Kidney glomerular epithelial cell (primary cell): Measurements from ENCODE around the gene TRH.
"Not testable (repeated sequence)": the region's sequence is repeated elsewhere in the genome, so short reads cannot be mapped to it uniquely, and the experiment has no call there.

ENCODE experiments used
- DNase-seq: peaks from one replicate; lab custom pipeline; 2025; lab: John Stamatoyannopoulos, UW

The TRH gene

GRCh38 chr3:129965937-129966336, 8.6 kb upstream of the TRH start:
- no peak for DNase-seq

GRCh38 chr3:129966876-129967275, 7.6 kb upstream of the TRH start:
- DNase-seq = no peak

GRCh38 chr3:129967761-129968160, 6.8 kb upstream of the TRH start:
- DNase-seq = no peak

GRCh38 chr3:129971351-129972052, 3.0 kb upstream of the TRH start:
- DNase-seq = no peak

GRCh38 chr3:129972301-129972700, 2.2 kb upstream of the TRH start:
- no peak for DNase-seq

- DNase-seq = no peak
Measured at GRCh38 chr3:129973853-129974563, 512 bp upstream of the TRH start.

GRCh38 chr3:129974833-129975704, 549 bp downstream of the TRH start:
- no peak for DNase-seq

- DNase-seq = no peak
Measured at GRCh38 chr3:129975705-129976048, 1.2 kb downstream of the TRH start.

- no peak for DNase-seq
Measured at GRCh38 chr3:129976286-129976685, 1.8 kb downstream of the TRH start.

- no peak for DNase-seq
Measured at GRCh38 chr3:129978123-129978522, 3.6 kb downstream of the TRH start.

GRCh38 chr3:129979905-129980304, 5.4 kb downstream of the TRH start:
- DNase-seq = no peak

GRCh38 chr3:129983561-129983960, 9.0 kb downstream of the TRH start:
- no peak for DNase-seq

GRCh38 chr3:129984125-129984524, 9.6 kb downstream of the TRH start:
- DNase-seq = no peak

- no peak for DNase-seq
Measured at GRCh38 chr3:129985113-129985512, 10.6 kb downstream of the TRH start.

- DNase-seq = no peak
Measured at GRCh38 chr3:129988429-129988828, 13.9 kb downstream of the TRH start.

- no peak for DNase-seq
Measured at GRCh38 chr3:129989414-129989813, 14.9 kb downstream of the TRH start.

GRCh38 chr3:129992781-129993180, 18.3 kb downstream of the TRH start:
- DNase-seq = no peak

GRCh38 chr3:129994883-129995559, 20.5 kb downstream of the TRH start:
- DNase-seq = no peak

GRCh38 chr3:129996073-129996472, 21.6 kb downstream of the TRH start:
- no peak for DNase-seq

GRCh38 chr3:129999176-129999575, 24.7 kb downstream of the TRH start:
- not testable (repeated sequence) for DNase-seq

- peak; percentile 9 for DNase-seq
Measured at GRCh38 chr3:130002666-130003598, 28.4 kb downstream of the TRH start.
